ENCODE data around the gene VWA8. TPM values are rescaled to one million over a fixed set of nuclear protein-coding genes. Genes with fewer than 3 reads are reported as not detected.

VWA8 gene
- total RNA-seq, 2 experiments from 2014 or later: 26.3 to 27.5 TPM

DNA sequence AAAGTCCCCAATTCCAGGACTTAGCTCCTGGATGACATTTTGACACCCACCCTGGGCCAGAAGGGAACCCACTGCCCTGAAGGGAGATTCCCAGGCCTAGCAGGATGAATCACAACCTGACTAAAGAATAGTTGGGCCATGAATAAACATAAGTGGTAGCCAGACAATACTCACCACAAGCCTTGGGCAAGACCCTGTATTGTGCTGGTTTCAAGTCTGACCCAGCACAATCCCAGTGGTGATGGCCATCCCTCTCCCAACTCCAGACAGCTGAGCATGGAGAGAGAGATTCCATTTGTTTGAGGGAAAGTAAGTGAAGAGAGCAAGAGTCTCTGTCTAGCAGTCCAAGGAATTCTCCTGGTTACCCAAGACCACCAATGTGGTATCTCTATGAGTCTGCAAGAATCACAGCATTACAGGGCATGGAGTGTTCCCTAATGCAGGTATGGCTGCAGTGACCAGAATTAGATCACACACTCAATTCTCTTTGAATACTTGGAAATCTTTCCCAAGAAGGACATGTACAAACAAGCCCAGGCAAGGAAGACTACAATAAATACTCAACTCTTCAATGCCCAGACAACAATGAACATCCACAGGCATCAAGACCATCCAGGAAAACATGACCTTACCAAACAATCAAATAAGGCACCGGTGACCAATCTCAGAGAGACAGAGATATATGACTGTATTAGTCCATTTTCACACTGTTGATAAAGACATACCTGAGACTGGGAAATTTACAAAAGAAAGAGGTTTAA, 158.0 kb downstream of the VWA8 start:
- Mint-ChIP-seq H3K9me3 (peaks cover 13% of the 10 kb centered on the region), H3K36me3 (ENCODE audit: low read depth) (peaks cover 58% of the 10 kb centered on the region), H3K4me1 (ENCODE audit: low read depth) (peaks cover 19% of the 10 kb centered on the region), H3K27ac (peak overlapping the region; percentile 69), H3K4me3 (no peak overlapping the region), H3K27me3 (no peaks in the 10 kb centered on the region)
- peak; percentile 5 for DNase-seq
- intact Hi-C loops (cut with micrococcal nuclease): no loop called here
- ChIA-PET POLR2A (interaction anchor here (0.6 kb wide), 2 partner anchors 84 to 147 kb away, joined by 3 read pairs; no protein-coding TSS in a partner anchor), CTCF (no interaction called here)
- peak; percentile 20 for ATAC-seq
- TF ChIP-seq, protein P1, sequence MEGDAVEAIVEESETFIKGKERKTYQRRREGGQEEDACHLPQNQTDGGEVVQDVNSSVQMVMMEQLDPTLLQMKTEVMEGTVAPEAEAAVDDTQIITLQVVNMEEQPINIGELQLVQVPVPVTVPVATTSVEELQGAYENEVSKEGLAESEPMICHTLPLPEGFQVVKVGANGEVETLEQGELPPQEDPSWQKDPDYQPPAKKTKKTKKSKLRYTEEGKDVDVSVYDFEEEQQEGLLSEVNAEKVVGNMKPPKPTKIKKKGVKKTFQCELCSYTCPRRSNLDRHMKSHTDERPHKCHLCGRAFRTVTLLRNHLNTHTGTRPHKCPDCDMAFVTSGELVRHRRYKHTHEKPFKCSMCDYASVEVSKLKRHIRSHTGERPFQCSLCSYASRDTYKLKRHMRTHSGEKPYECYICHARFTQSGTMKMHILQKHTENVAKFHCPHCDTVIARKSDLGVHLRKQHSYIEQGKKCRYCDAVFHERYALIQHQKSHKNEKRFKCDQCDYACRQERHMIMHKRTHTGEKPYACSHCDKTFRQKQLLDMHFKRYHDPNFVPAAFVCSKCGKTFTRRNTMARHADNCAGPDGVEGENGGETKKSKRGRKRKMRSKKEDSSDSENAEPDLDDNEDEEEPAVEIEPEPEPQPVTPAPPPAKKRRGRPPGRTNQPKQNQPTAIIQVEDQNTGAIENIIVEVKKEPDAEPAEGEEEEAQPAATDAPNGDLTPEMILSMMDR (IDR thresholded peaks at IDR 0.05): no peak

DNA sequence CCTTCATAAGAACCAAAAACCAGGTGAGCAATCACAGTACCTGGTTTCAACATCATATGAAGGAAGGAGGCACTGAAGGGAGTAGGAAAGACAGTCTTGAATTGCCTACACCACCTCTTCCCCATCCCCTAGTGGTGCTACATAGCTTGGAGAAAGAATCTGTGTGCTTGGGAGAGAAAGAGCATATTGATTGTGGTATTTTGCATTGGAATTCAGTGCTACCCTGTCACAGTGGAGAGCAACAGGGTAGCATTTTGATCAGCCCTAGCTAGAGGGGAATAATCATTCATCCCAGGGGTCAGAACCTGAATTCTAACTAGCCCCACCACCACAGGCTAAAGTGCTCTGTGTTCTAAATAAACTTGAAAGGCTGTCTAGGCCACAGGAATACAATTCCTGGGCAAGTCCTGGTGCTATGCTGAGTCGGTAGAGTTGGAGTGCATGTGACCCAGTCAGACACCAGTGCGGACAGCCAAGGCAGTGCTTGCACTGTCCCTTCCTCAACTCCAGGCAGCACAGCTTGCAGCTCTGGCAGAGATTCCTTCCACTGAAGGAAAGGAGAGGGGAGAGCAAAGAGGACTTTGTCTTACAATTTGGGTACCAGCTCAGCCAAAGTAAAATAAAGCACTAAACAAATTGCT, 158.7 kb downstream of the VWA8 start:
- CTCF ChIA-PET: no interaction called here

DNA sequence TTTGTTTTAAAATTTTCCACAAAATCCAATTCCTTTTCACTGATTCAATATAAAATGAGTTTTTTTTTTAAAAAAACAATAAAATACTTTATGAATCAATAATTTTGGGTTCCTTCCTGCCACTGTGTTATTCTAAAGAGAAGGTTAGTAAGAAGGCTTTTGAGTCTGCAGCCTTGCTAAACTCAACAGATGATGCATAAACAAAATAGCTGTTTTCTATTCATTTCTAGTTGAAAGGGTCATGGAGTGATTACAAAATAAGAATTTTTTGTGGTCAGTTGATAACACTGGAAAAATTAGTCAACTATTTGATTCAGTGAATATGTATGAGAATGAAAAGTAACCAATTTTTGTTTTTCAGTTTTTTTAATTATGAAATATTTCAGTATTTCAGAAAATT, 169.9 kb downstream of the VWA8 start:
- intact Hi-C loops (cut with micrococcal nuclease): no loop called here
- Mint-ChIP-seq H3K36me3 (ENCODE audit: low read depth) (peaks cover 15% of the 10 kb centered on the region), H3K4me1 (ENCODE audit: low read depth) (no peaks in the 10 kb centered on the region), H3K27me3 (no peaks in the 10 kb centered on the region), H3K9me3 (no peaks in the 10 kb centered on the region), H3K27ac (no peak overlapping the region), H3K4me3 (no peak overlapping the region)
- POLR2A ChIA-PET: no interaction called here
- TF ChIP-seq, protein P1 (IDR thresholded peaks at IDR 0.05): no peak
- ATAC-seq (no peak), DNase-seq (no peak)
- CTCF ChIA-PET: interaction anchor here (0.6 kb wide), 1 partner anchor 12 kb away, joined by 4 read pairs; no protein-coding TSS in a partner anchor

More for the DNA sequence above, 158.7 kb downstream of the VWA8 start:
- TF ChIP-seq, protein P1 (IDR thresholded peaks at IDR 0.05): no peak
- H3K27ac Mint-ChIP-seq: no peak overlapping the region
- H3K36me3 Mint-ChIP-seq (ENCODE audit: low read depth): peaks cover 56% of the 10 kb centered on the region
- peaks cover 19% of the 10 kb centered on the region for H3K4me1 Mint-ChIP-seq (ENCODE audit: low read depth)
- H3K27me3 Mint-ChIP-seq: no peaks in the 10 kb centered on the region
- H3K4me3 Mint-ChIP-seq: no peak overlapping the region
- peaks cover 13% of the 10 kb centered on the region for H3K9me3 Mint-ChIP-seq
- POLR2A ChIA-PET: interaction anchor here (0.6 kb wide), 2 partner anchors 83 to 148 kb away, joined by 3 read pairs; no protein-coding TSS in a partner anchor
- no peak for ATAC-seq
- DNase-seq: no peak
- intact Hi-C loops (cut with micrococcal nuclease): no loop called here

DNA sequence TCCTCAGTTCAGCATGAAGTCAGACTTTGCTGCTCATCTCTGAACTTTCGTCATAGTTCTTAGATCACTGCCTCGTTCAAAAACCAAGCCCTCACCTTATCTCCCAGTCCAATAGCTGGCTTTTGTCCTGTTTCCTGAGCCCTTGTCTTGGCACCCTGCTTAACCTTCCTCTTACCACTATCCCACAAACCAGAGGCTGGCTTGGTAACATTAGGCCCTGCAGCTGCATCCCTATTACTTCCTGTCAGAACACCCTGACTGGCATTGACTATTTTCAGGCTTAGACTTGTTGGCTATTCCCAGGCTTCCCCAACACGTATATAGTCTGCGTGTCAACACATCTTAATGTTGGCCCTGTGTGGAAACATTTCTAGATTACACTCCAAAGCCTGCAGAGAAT, 172.4 kb downstream of the VWA8 start:
- TF ChIP-seq, protein P1 (IDR thresholded peaks at IDR 0.05): no peak
- ATAC-seq: no peak
- ChIA-PET POLR2A (no interaction called here), CTCF (no interaction called here)
- no peaks in the 10 kb centered on the region for H3K4me1 Mint-ChIP-seq (ENCODE audit: low read depth)
- no peak for DNase-seq
- intact Hi-C loops (cut with micrococcal nuclease): no loop called here
- H3K27me3 Mint-ChIP-seq: no peaks in the 10 kb centered on the region
- no peak overlapping the region for H3K27ac Mint-ChIP-seq
- no peak overlapping the region for H3K4me3 Mint-ChIP-seq
- H3K9me3 Mint-ChIP-seq: no peaks in the 10 kb centered on the region
- H3K36me3 Mint-ChIP-seq (ENCODE audit: low read depth): peaks cover 2% of the 10 kb centered on the region

All from activated CD8-positive, alpha-beta T cell treated with anti-CD3 and anti-CD28 coated beads for 36 hours (primary cell).